ENCODE measurements around the gene SCG3.

Gene SCG3

GRCh38 chr15:51758645-51759044 is 77.3 kb downstream of the SCG3 start:
- DNase-seq (ENCODE audit: low read depth): peak; percentile 44

DNA sequence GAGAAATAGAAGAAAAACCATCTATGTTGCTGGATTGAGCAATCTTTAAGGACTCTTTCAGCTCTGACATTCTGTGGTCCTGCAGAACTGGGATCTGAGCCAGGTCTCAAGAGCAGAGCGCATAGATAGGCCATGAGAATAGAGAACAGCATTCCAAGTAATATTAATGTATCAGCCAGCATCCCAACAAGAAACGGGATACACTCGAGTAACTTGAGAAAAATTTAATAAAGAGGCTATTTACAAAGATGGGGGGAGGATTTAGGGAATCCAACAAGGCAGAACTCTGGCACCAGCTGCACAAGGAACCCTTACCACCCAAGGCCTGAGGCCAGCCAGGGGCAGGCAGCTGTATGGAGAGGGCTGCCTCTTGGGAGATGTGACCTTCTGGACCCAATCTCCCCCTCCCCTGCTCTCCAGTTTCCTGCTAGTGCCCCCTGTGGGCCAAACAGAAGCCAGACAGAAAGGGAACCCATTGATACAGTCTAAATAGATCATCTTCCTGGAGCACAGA is 78.3 kb downstream of the SCG3 start:
- peak; percentile 57 for DNase-seq (ENCODE audit: low read depth)

DNA sequence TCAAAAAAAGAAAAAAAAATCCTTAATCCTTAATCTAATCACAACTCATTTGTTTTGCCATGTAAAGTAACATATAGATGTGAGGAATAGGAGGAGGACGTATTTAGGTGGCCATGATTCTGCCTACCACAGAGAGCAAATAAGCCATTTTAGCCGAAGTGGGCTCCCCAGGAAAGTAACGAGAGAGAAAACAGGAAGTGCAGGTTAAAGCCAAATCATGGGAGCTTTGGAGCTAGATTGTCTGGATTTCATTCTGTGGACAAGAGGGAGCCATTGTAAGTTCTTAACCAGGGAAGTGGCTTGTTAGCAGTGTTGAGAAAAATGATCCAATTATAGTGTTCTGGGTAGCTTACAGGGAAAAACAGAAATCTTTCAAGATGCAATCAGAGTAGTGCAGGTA is 79.5 kb downstream of the SCG3 start:
- DNase-seq (ENCODE audit: low read depth): no peak

- no peak for DNase-seq (ENCODE audit: low read depth)
Measured at GRCh38 chr15:51765751-51766150, 84.4 kb downstream of the SCG3 start.

GRCh38 chr15:51766341-51766740 is 85.0 kb downstream of the SCG3 start:
- no peak for DNase-seq (ENCODE audit: low read depth)

DNA sequence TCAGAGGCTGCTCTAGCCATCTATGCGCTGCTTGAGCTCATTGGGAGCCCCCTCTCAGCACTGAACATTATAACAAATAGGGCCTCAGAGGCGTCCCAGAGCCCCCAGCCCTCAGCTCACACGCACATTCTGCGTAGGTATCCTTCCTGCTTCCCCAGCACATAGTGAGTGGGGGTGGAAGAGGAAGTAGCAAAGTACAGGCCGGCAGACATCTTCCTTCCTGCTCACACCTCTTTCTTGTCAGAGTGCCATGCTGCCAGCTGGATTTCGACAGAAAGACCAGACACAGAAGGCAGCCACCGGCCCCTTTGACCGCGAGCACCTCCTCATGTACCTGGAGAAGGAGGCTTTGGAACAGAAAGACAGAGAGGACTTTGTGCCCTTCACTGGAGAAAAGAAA is 86.7 kb downstream of the SCG3 start:
- no peak for DNase-seq (ENCODE audit: low read depth)

All from ELR (cell line).